Measurements from ENCODE around the gene MTMR11. TPM values are rescaled to one million over a fixed set of nuclear protein-coding genes. Genes with fewer than 3 reads are reported as not detected.
A peak's percentile ranks its signal among the peaks of the same experiment; 100 is the strongest.

MTMR11 gene
- total RNA-seq, 1 experiment from 2014 or later, result 16.0 TPM

DNA sequence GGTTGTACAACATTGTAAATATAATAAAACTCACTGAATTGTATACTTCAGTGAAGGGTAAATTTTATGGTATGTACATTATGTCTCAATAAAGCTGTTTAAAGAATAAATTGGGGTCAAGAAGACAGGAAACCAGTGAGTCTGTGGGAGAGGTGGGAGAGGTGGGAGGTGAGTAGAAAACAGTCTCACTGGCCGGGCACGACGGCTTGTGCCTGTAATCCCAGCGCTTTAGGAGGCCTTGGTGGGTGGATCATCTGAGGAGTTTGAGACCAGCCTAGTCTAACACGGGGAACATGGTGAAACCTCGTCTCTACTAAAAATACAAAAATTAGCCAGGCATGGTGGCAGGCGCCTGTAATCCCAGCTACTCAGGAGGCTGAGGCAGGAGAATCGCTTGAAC is 4.2 kb downstream of the MTMR11 start:
- Histone ChIP-seq H3F3A (ENCODE audit: insufficient read depth, low read depth) (peaks cover 15% of the 10 kb centered on the region), H3K9me2 (ENCODE audit: insufficient read depth) (no peaks in the 10 kb centered on the region), H3K79me2 (ENCODE audit: low read depth) (peaks cover under 1% of the 10 kb centered on the region), H3K9me3 (ENCODE audit: insufficient read depth, low read depth) (no peaks in the 10 kb centered on the region), H3K27ac (no peak overlapping the region), H3K4me1 (replicated peaks; ENCODE audit: insufficient read depth) (peaks cover 25% of the 10 kb centered on the region), H3K4me2 (no peak overlapping the region), H2AFZ (no peak overlapping the region), H4K20me1 (ENCODE audit: insufficient read depth) (no peaks in the 10 kb centered on the region), H3K4me3 (no peak overlapping the region), H3K27me3 (ENCODE audit: insufficient read depth, low read depth) (no peaks in the 10 kb centered on the region), H3K36me3 (ENCODE audit: low read depth) (peaks cover 6% of the 10 kb centered on the region; the same call in 1 of the 2 replicates)
- CTCF ChIA-PET, result no interaction called here
- POLR2A ChIA-PET (ENCODE audit: unreplicated experiment), result no interaction called here
- TF ChIP-seq CTCF (conservative IDR thresholded peaks at IDR 0.05), result no peak
- no peak for TF ChIP-seq EZH2 (IDR thresholded peaks at IDR 0.05; ENCODE audit: low read depth)
- no peak for DNase-seq
- intact Hi-C loops (cut with micrococcal nuclease; ENCODE audit: unreplicated experiment), result no loop called here
- BruUV-seq (replicated peaks), result no TSS peak

DNA sequence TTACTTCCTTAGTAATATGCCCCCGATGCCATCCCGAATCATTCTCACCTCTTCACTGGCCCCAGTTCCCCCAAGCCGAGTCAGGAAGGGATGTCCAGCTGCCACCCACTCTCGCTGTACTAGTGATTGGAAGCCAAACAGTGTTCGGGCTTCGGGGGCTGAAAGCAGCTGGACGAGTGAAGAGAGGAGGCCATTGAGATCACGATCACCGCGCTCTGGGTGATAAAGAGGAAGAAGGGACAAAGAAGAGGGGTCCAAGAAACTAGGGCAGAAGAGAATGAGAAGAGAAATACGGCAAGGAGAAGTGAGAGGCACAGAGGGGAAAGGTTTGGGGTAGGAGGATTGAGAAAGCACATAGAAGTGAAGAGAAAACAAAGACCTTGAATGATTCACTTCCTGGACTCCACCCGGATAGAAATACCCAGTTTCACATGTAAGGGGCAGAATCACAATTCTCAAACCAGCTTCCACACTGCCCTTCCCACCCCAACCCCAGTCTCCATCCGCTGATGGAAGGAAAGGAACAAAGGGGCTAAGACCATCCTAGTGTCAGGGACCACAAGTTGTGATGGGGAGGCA is 5.4 kb downstream of the MTMR11 start:
- peaks cover 4% of the 10 kb centered on the region; the same call in 1 of the 2 replicates for H3F3A ChIP-seq (ENCODE audit: insufficient read depth, low read depth)
- intact Hi-C loops (cut with micrococcal nuclease; ENCODE audit: unreplicated experiment), result no loop called here
- no peak for TF ChIP-seq EZH2 (IDR thresholded peaks at IDR 0.05; ENCODE audit: low read depth)
- no peak for TF ChIP-seq CTCF (conservative IDR thresholded peaks at IDR 0.05)
- no peaks in the 10 kb centered on the region for H3K27me3 ChIP-seq (ENCODE audit: insufficient read depth, low read depth)
- peaks cover under 1% of the 10 kb centered on the region; the same call in 1 of the 2 replicates for H4K20me1 ChIP-seq (ENCODE audit: insufficient read depth)
- H3K27ac ChIP-seq, result peak overlapping the region; percentile 42; the same call in 1 of the 2 replicates
- H3K9me3 ChIP-seq (ENCODE audit: insufficient read depth, low read depth), result no peaks in the 10 kb centered on the region
- H3K9me2 ChIP-seq (ENCODE audit: insufficient read depth), result no peaks in the 10 kb centered on the region
- H3K79me2 ChIP-seq (ENCODE audit: low read depth), result peaks cover 12% of the 10 kb centered on the region
- peaks cover 11% of the 10 kb centered on the region for H3K36me3 ChIP-seq (ENCODE audit: low read depth)
- H3K4me1 ChIP-seq (replicated peaks; ENCODE audit: insufficient read depth), result peaks cover 29% of the 10 kb centered on the region
- ChIA-PET POLR2A (ENCODE audit: unreplicated experiment) (no interaction called here), CTCF (no interaction called here)
- DNase-seq, result no peak
- no peak overlapping the region for H3K4me3 ChIP-seq
- H3K4me2 ChIP-seq, result peak overlapping the region; percentile 10; the same call in 1 of the 2 replicates
- no peak overlapping the region for H2AFZ ChIP-seq
- no TSS peak for BruUV-seq (replicated peaks)

GRCh38 chr1:149929856-149930255 is 6.8 kb downstream of the MTMR11 start:
- H3K36me3 ChIP-seq (ENCODE audit: low read depth), result peaks cover 24% of the 10 kb centered on the region
- intact Hi-C loops (cut with micrococcal nuclease; ENCODE audit: unreplicated experiment), result no loop called here
- peaks cover 7% of the 10 kb centered on the region for H4K20me1 ChIP-seq (ENCODE audit: insufficient read depth)
- CTCF ChIA-PET, result no interaction called here
- DNase-seq, result no peak
- H3K27me3 ChIP-seq (ENCODE audit: insufficient read depth, low read depth), result no peaks in the 10 kb centered on the region
- BruUV-seq (replicated peaks), result no TSS peak
- H3K9me3 ChIP-seq (ENCODE audit: insufficient read depth, low read depth), result no peaks in the 10 kb centered on the region
- no peak overlapping the region for H3K4me3 ChIP-seq
- no peaks in the 10 kb centered on the region for H3K9me2 ChIP-seq (ENCODE audit: insufficient read depth)
- H3K79me2 ChIP-seq (ENCODE audit: low read depth), result peaks cover 27% of the 10 kb centered on the region
- no peak overlapping the region for H3K27ac ChIP-seq
- peaks cover 4% of the 10 kb centered on the region; the same call in 1 of the 2 replicates for H3F3A ChIP-seq (ENCODE audit: insufficient read depth, low read depth)
- POLR2A ChIA-PET (ENCODE audit: unreplicated experiment), result no interaction called here
- no peak overlapping the region for H3K4me2 ChIP-seq
- peaks cover 29% of the 10 kb centered on the region for H3K4me1 ChIP-seq (replicated peaks; ENCODE audit: insufficient read depth)
- no peak for TF ChIP-seq EZH2 (IDR thresholded peaks at IDR 0.05; ENCODE audit: low read depth)
- no peak for TF ChIP-seq CTCF (conservative IDR thresholded peaks at IDR 0.05)
- H2AFZ ChIP-seq, result no peak overlapping the region

All from PC-9 (cell line).